IMR-90 (cell line): ENCODE measurements around the gene SH2D6.

Experiments
- CEBPB ChIP-seq: IDR thresholded peaks from 2 replicates; pipeline ENCODE4 v1.6.1; 2012; ENCODE audit warnings: low read depth, low read length, improper control_type of control experiment
- FOS ChIP-seq: fragments of 150-350 bp; IDR thresholded peaks from 2 replicates; pipeline ENCODE4 v1.6.1; 2016; ENCODE audit warnings: low read depth, low read length
- MAFK ChIP-seq: IDR thresholded peaks from 2 replicates; pipeline ENCODE4 v1.6.1; 2012; ENCODE audit warnings: low read depth, low read length, improper control_type of control experiment
- MAZ ChIP-seq: IDR thresholded peaks from 2 replicates; pipeline ENCODE4 v1.6.1; 2012; ENCODE audit warnings: low read depth, mild to moderate bottlenecking, low read length, improper control_type of control experiment, moderate library complexity, borderline replicate concordance
- POLR2A ChIP-seq: IDR thresholded peaks from 2 replicates; pipeline ENCODE4 v1.6.1; 2012; ENCODE audit warnings: mild to moderate bottlenecking, low read depth, low read length
- RAD21 ChIP-seq: IDR thresholded peaks from 2 replicates; pipeline ENCODE4 v1.6.1; 2012; ENCODE audit warnings: low read length, improper control_type of control experiment
- RCOR1 ChIP-seq: IDR thresholded peaks from 2 replicates; pipeline ENCODE4 v1.6.1; 2012; ENCODE audit warnings: mild to moderate bottlenecking, low read length, improper control_type of control experiment; ENCODE audit not compliant: insufficient replicate concordance
- RFX5 ChIP-seq: IDR thresholded peaks from 2 replicates; pipeline ENCODE4 v1.8.0; 2012; ENCODE audit warnings: low read depth, mild to moderate bottlenecking, low read length, moderate library complexity
- TF ChIP-seq, protein P1 (sequence below): fragments of 150-350 bp; IDR thresholded peaks from 2 replicates; pipeline ENCODE4 v1.6.1; 2017; ENCODE audit warnings: mild to moderate bottlenecking, antibody characterized with exemption, low read length, low read depth
- TF ChIP-seq, protein P2 (sequence below): conservative IDR thresholded peaks from 2 replicates; pipeline ENCODE4 v1.5.1; 2012; ENCODE audit warnings: mild to moderate bottlenecking, low read depth, low read length, improper control_type of control experiment
- TF ChIP-seq, protein P3 (sequence below): fragments of 150-350 bp; IDR thresholded peaks from 2 replicates; pipeline ENCODE4 v1.6.1; 2016; ENCODE audit warnings: low read depth, mild to moderate bottlenecking, low read length, moderate library complexity, borderline replicate concordance

DNA sequence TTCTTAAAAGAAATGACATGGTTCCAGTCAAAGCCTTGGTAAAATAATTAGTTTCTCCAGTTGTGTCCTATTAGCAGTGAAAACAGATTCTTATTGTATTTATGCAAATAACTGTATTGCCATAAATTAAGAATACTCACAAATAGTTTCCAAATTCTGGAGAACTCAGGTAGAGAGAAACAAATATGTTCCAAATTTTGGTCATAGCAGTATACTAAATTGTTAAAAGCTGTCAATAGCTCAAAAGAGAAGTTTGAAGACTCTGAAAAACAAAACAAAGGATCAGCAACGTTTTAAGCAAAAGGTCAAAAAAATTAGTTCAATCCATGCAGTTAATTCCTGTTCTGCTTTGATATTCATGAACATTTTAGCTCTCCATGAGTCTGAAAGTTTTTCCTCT, 38.5 kb upstream of the SH2D6 start:
- TF ChIP-seq POLR2A (no peak), MAZ (no peak), RFX5 (no peak), FOS (no peak), RCOR1 (no peak), MAFK (no peak), CEBPB (no peak), RAD21 (no peak)
- TF ChIP-seq, protein P1, sequence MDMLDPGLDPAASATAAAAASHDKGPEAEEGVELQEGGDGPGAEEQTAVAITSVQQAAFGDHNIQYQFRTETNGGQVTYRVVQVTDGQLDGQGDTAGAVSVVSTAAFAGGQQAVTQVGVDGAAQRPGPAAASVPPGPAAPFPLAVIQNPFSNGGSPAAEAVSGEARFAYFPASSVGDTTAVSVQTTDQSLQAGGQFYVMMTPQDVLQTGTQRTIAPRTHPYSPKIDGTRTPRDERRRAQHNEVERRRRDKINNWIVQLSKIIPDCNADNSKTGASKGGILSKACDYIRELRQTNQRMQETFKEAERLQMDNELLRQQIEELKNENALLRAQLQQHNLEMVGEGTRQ, result no peak
- TF ChIP-seq, protein P2, sequence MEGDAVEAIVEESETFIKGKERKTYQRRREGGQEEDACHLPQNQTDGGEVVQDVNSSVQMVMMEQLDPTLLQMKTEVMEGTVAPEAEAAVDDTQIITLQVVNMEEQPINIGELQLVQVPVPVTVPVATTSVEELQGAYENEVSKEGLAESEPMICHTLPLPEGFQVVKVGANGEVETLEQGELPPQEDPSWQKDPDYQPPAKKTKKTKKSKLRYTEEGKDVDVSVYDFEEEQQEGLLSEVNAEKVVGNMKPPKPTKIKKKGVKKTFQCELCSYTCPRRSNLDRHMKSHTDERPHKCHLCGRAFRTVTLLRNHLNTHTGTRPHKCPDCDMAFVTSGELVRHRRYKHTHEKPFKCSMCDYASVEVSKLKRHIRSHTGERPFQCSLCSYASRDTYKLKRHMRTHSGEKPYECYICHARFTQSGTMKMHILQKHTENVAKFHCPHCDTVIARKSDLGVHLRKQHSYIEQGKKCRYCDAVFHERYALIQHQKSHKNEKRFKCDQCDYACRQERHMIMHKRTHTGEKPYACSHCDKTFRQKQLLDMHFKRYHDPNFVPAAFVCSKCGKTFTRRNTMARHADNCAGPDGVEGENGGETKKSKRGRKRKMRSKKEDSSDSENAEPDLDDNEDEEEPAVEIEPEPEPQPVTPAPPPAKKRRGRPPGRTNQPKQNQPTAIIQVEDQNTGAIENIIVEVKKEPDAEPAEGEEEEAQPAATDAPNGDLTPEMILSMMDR, result no peak
- TF ChIP-seq, protein P3, sequence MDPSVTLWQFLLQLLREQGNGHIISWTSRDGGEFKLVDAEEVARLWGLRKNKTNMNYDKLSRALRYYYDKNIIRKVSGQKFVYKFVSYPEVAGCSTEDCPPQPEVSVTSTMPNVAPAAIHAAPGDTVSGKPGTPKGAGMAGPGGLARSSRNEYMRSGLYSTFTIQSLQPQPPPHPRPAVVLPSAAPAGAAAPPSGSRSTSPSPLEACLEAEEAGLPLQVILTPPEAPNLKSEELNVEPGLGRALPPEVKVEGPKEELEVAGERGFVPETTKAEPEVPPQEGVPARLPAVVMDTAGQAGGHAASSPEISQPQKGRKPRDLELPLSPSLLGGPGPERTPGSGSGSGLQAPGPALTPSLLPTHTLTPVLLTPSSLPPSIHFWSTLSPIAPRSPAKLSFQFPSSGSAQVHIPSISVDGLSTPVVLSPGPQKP, result no peak
